ENCODE results near the gene PKP4. TPM values are rescaled to one million over a fixed set of nuclear protein-coding genes. Genes with fewer than 3 reads are reported as not detected.

The PKP4 gene
- total and polyA plus RNA-seq, 9 donors: 22.7 to 60.9 (median 46.6) TPM

- no peaks in the 10 kb centered on the region for H3K9me3 ChIP-seq
- no peak overlapping the region for H3K4me3 ChIP-seq
- no peak for DNase-seq
- no peak for TF ChIP-seq EP300 (IDR thresholded peaks at IDR 0.05)
- no peak for TF ChIP-seq POLR2A (IDR thresholded peaks at IDR 0.05)
- TF ChIP-seq CTCF (IDR thresholded peaks at IDR 0.05): no peak
- 94 to 98% (median 97%) methylated on average over 1 of the region's 1 CpG for WGBS, 3 donors
- peaks cover 2% of the 10 kb centered on the region for H3K4me1 ChIP-seq (ENCODE audit: insufficient read depth)
- H3K27ac ChIP-seq: no peak overlapping the region
- intact Hi-C loops (cut with DNase I): loop anchor here in 1 of 4 donors (10.0 kb wide), 1 partner anchor 1784 kb away; no protein-coding TSS in a partner anchor
- H3K36me3 ChIP-seq: no peaks in the 10 kb centered on the region
- H3K27me3 ChIP-seq: no peaks in the 10 kb centered on the region
These were observed 74.1 kb downstream of the PKP4 start for GRCh38 chr2:158530829-158531228.

- no peaks in the 10 kb centered on the region for H3K27me3 ChIP-seq
- DNase-seq: no peak
- no peak overlapping the region for H3K4me3 ChIP-seq
- intact Hi-C loops (cut with DNase I): loop anchor here in 1 of 4 donors (10.0 kb wide), 1 partner anchor 1782 kb away; no protein-coding TSS in a partner anchor
- peaks cover 2% of the 10 kb centered on the region for H3K4me1 ChIP-seq (ENCODE audit: insufficient read depth)
- WGBS, 3 donors: 92 to 99% (median 97%) methylated on average over 5 of the region's 5 CpGs
- TF ChIP-seq EP300 (IDR thresholded peaks at IDR 0.05) (no peak), POLR2A (IDR thresholded peaks at IDR 0.05) (no peak), CTCF (IDR thresholded peaks at IDR 0.05) (no peak)
- no peaks in the 10 kb centered on the region for H3K9me3 ChIP-seq
- no peaks in the 10 kb centered on the region for H3K36me3 ChIP-seq
- no peak overlapping the region for H3K27ac ChIP-seq
These were observed 76.3 kb downstream of the PKP4 start for GRCh38 chr2:158533009-158533408.

GRCh38 chr2:158539176-158540005 lies 82.6 kb downstream of the PKP4 start:
- TF ChIP-seq POLR2A (IDR thresholded peaks at IDR 0.05): no peak
- TF ChIP-seq CTCF (IDR thresholded peaks at IDR 0.05): no peak
- no peak for TF ChIP-seq EP300 (IDR thresholded peaks at IDR 0.05)
- no peak for DNase-seq

GRCh38 chr2:158542577-158542976 lies 85.8 kb downstream of the PKP4 start:
- H3K27me3 ChIP-seq: no peaks in the 10 kb centered on the region
- 97 to 98% (median 98%) methylated on average over 1 of the region's 1 CpG for WGBS, 3 donors

More at GRCh38 chr2:158539176-158540005, 82.6 kb downstream of the PKP4 start:
- Histone ChIP-seq H3K4me1 (ENCODE audit: insufficient read depth) (no peaks in the 10 kb centered on the region), H3K36me3 (no peaks in the 10 kb centered on the region), H3K27me3 (no peaks in the 10 kb centered on the region), H3K9me3 (no peaks in the 10 kb centered on the region), H3K4me3 (no peak overlapping the region), H3K27ac (no peak overlapping the region)
- intact Hi-C loops (cut with DNase I): loop anchor here in 1 of 4 donors (10.0 kb wide), 1 partner anchor 1775 kb away; no protein-coding TSS in a partner anchor
- 54 to 66% (median 56%) methylated on average over 3 of the region's 3 CpGs for WGBS, 3 donors

More at GRCh38 chr2:158542577-158542976, 85.8 kb downstream of the PKP4 start:
- H3K4me1 ChIP-seq (ENCODE audit: insufficient read depth): peaks cover 1% of the 10 kb centered on the region
- no peak overlapping the region for H3K27ac ChIP-seq
- no peak overlapping the region for H3K4me3 ChIP-seq
- no peak for DNase-seq
- no peaks in the 10 kb centered on the region for H3K36me3 ChIP-seq
- no peaks in the 10 kb centered on the region for H3K9me3 ChIP-seq
- TF ChIP-seq EP300 (IDR thresholded peaks at IDR 0.05): no peak
- TF ChIP-seq POLR2A (IDR thresholded peaks at IDR 0.05): no peak
- no peak for TF ChIP-seq CTCF (IDR thresholded peaks at IDR 0.05)
- intact Hi-C loops (cut with DNase I): no loop called here

Data from ovary (tissue), 9 donors.